Activated CD8-positive, alpha-beta memory T cell treated with anti-CD3 and anti-CD28 coated beads, Interleukin-2, amount 50 U/mL, for 24 hours (primary cell): ENCODE measurements around the gene SARS2.

Experiments
- DNase-seq: peaks from one replicate; pipeline ENCODE4 v3.0.0-alpha.2; 2020; ENCODE audit errors: extremely low read depth

The SARS2 gene

DNA sequence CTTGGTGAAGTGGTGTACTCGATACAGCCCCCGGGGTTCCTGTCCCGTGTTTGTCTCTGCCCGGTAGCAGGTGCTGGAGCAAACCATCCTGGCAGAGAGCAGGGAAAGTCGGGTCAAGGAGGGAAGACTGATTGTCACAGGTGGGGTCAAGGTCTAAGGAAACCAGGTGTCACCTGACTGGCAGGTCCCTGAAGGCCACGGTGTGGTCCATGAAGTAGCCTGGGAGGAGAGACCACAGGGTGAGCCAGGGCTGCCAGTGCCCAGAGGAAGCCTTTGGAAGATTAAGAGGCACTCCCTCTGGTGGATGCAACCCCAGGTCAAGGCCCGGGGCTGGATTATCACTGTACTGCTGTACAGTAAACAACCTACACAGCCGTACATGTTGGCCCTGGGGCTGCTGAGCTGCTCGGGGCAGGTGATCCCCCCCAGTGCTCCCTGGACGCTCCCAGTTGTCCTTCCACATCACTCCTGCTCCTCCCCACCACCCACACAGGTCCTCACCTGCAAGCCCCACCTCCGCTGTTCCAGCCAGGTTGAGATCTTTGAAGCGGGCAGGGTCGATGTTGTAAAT is 12.6 kb downstream of the SARS2 start:
- DNase-seq = no peak

DNA sequence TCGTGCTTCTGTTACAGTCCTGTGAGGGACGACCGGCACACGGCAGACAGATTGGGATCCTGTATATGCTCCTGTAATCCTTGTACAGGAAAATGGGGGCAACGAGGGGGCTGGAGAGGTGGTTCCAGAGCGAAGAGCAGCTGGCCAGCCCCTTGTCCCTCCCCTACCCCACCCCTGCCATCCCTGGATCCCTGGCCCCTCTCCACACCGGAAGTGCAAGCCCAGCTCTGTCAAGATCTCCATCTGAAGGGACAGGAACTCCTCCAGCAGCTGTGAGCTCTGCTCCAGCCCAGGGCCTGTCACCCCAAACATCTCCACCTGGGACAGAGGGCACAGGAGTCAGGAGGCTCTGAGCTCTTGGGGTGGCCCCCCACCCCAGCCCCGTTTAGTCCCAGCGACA is 13.0 kb downstream of the SARS2 start:
- no peak for DNase-seq

DNA sequence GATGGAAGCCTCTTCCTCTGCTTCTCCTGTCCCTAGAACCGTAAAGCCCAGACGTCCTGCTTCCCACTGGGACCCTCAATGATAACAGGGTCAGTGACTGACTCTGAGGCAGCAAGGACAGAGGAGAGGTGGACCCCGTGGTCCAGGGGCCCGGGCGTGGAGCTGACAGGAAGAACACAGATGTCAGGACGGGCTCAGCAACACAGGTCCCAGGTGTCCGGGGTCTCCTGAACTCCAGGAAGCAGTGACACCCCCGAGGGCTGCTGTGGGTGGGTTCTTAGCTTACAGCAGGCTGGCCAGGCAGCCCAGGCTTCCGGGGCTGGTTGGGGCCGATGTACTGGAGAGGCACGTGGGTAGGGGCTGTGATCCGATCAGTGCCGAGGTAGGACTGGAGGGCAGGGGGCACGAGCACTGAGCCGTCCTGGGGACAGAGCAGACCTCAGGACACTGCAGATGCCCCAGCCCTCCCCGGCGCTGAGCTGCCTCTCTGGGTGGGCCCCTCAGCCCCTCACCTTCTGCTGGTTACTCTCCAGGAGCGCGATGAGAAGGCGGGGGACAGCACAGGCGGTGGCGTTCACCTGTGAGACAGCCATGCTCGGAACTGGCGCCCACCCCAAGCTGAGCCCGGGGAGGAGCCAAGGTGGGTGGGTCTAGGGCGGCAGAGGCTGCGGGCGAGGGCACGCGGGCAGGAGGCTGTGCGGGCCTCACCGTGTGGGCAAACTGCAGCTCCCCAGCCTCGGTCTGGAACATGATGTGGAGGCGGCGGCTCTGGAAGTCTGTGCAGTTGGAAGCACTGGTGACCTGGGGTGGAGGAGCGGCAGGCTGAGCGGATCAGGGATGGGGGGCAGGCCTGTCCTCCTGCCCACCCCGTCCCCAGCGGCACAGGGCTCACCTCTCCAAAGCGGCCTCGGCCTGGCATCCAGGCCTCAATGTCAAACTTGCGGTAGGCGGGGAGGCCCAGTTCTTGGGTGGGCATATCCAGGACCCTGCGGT is 14.9 kb downstream of the SARS2 start:
- DNase-seq = no peak

DNA sequence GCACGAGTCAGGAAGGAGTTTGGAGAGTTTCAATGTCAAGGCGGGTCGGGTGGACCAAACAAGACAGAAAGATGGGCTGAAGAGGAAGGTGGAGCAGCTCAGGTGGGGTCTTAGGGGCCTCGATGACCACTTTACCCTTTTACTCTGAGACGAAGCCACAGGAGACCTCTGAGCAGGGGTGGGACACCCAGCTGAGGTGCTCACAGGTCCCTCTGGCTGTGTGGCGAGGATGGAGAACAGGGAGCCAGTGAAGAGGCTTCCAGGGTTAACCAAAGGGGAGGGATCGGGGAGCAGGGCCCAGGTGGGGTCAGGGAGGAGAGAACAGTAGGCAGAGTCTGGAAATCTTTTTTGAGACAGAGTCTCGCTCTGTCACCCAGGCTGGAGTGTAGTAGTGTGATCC is 16.6 kb downstream of the SARS2 start:
- DNase-seq = no peak

DNA sequence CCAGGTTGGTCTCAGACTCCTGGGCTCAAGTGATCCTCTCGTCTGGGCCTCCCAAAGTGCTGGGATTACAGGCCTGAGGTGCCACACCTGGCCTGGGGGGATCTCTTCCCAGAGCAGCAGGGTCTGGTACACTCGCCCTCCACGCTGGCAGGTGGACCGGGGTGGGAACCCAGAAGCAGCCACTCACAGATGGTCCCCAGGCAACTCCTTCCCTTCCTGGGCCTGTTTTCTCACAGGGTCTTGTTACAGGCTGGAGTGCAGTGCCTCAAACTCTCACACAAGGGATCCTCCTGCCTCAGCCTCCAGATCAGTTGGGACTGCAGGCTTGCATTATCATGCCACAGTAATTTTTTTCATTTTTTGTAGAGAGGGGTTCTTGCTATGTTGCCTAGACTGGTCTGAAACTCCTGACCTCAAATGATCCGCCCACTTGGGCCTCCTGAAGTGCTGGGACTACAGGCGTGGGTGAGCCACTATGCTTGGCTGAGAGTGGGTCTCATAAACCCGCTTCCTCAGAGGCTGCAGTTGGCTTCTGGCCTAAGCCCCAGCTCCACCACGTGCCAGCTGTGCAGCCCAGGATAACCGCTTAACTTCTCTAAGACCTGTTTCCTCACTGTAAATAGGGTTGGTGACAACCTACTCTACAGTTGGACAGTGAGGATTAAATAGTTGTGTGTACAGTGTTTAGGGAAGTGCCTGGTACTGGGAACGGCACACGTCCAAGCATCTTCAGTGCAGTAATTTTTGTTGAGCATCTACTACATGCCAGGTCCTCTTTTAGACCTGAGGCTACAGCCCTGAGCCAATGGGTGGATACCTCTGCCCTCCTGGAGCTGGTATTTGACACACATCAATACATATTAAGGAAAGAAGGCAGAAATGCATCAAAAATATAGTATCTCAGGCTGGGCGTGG is 17.7 kb downstream of the SARS2 start:
- no peak for DNase-seq

DNA sequence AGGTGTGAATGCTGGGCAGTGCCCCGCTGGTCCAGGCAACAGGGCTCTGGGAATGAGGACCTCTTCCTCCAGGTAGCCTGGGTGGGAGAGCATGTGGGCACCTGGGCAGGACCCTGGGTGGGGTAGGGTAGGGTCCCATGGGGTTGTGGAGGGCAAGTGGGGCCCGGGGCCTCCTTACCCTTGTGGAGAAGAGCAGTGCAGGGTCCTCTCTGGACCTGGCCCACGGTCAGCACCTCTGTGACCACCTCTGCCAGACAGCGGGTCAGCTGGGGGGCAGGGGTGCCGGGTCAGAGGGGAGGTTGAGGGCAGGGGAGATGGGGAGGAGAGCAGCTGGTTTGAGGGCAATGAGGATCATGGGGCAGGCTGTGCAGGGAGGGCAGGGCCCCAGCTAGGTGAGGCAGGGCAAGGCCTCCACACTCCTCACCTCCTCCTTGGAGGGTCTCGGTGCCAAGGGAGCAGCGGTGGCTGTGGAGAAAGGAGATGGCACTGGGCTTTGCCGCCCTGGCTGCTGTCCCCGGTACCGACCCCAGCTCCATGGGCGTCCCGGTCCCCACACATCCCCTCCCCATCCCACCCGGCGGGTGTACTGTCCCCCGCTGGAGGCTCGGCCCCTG is 19.1 kb downstream of the SARS2 start:
- DNase-seq = no peak

DNA sequence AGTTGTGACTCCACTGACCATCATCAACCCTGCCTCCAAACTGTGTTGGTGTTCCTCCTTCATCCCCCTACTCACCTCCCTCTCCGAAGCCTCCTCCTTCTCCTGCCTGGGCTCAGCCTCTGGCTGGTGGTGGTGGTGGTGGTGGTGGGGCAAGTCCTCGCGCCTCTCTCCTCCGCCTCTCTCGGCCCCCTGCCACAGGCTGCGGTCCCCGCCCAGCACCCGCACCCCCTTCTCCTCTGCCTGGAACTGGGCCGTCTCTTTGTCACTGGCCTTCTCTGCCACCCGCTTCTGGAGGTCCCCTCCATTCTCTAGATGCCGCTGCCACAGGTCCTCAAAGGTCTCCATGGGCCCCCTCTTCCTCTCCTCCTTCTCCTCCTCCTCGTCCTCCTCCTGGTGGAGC is 20.1 kb downstream of the SARS2 start:
- DNase-seq = no peak

DNA sequence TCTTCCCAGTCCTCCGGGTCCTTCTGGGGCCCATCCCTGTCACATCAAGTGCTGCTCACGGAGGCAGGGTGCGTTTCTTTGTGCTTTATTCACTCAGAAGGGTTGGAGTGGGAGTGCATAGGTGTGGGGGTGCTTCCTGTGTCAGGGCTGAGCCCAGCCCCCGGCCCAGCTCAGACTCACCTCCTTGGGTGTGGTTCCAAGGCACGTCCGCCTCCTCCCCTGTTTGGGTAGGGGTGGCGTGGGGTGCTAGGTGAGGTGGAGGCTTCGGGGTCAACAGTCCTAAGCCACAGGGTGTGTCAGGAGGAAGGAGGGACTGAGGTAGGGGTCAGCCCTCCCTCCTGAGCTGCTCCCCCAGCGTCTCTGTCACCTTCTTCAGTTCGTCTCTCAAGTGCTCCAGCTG is 21.7 kb downstream of the SARS2 start:
- no peak for DNase-seq

DNA sequence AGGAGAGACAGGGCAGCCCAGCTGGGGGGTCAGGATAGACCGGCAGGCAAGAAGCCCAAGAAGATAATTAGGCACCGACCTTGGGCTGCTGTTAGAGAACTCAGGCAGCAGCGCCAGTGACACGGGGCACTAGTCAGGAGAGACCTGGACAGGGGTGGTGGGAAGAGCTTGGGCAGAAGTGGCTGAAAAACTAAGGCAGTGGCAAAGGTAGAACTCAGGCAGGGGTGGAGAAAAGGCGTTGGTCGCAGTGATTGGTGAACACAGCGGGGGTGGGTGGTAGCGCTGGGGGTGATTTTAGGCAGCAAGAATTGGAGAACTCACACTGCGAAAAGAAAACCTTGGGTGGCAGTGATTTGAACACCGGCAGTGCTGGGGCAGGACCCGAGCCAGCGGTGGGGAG is 22.9 kb downstream of the SARS2 start:
- no peak for DNase-seq

DNA sequence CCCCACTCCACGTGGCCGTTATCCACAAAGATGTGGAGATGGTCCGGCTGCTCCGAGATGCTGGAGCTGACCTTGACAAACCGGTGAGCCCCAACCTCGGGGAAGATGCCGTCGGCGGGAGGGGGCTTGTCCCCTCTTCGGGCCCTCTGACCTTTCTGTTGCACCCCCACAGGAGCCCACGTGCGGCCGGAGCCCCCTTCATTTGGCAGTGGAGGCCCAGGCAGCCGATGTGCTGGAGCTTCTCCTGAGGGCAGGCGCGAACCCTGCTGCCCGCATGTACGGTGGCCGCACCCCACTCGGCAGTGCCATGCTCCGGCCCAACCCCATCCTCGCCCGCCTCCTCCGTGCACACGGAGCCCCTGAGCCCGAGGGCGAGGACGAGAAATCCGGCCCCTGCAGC is 23.3 kb downstream of the SARS2 start:
- no peak for DNase-seq

DNA sequence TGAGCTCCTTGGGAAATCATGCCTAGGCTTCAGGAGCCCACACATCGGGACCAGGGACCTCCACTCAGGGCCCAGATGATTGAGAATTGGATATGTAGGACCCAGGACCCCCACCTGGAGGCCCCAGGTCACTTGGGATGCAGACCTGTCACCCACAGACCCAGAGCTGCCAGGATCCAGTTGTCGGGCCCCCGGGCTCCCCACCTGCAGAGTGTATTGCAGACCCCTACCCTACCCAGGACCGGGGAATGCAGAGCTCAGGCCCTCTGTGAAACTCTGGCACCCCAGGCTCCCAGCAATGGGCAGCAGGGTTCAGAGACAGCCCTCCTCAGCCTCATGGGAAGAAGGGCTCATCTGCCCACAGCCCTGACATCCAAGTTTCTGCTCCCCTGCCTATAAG is 24.9 kb downstream of the SARS2 start:
- no peak for DNase-seq

DNA sequence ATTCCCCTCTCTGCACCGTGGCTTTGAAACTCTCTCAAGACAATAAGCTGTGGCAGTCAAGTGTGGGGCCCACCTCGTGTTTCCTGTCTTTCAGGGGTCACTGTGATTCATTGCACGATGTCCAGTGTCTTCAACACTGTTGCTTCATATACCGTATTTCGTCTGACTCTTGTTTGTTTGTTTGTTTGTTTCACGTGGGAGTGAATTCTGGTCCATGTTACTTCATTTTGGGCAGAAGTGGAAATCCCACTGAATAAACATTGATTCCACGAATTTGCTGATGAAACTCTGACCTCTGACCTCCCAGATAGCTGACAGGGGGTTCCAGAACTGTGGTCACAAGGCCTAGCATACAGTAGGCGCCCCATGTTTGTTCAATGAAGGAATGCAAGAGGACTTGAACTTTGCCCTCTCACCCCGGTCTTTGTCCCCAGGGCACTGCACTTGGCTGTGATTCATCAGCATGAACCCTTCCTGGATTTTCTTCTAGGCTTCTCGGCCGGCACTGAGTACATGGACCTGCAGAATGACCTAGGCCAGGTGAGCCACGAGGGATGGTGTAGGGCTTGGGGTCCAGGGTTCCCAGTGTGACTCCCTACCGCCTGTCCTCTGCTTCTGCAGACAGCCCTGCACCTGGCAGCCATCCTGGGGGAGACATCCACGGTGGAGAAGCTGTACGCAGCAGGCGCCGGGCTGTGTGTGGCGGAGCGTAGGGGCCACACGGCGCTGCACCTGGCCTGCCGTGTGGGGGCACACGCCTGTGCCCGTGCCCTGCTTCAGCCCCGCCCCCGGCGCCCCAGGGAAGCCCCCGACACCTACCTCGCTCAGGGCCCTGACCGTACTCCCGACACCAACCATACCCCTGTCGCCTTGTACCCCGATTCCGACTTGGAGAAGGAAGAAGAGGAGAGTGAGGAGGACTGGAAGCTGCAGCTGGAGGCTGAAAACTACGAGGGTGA is 25.7 kb downstream of the SARS2 start:
- DNase-seq = no peak

DNA sequence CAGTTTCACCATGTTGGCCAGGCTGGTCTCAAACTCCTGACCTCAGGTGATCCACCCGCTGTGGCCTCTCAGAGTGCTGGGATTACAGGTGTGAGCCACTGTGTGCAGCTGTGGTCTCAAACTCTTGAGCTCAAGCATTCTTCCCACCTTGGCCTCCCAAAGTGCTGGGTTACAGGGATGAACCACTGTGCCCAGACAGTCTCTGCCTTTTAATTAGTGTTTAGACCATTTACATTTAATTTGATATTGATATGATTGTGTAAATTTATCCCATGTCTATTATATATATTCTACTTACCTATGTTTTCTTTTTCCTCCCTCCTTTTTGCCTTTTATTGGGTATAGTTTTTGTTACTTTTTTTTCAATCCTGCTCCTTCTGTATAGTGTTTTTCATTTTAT is 28.9 kb downstream of the SARS2 start:
- no peak for DNase-seq

DNA sequence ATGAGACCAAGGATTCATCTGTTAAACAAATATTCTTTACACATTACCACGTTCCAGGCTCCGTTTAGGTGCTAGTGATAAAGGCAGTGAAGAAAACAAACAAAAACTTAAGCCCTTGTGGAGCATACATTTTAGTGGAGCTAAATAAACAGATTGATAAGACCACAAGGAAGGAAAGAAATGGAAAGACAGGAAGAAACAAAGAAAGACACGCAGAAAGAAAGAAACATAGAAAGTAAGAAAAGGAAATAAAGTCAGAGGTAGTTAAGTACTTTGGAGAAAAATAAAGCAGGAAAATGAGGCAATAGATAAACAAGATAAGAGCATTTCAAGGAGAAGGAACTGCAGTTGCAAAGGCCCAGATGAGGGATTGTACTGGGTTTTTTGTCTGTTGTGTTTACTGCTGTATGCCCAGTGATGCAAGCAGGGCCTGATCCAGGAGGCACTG is 29.8 kb downstream of the SARS2 start:
- DNase-seq = no peak

DNA sequence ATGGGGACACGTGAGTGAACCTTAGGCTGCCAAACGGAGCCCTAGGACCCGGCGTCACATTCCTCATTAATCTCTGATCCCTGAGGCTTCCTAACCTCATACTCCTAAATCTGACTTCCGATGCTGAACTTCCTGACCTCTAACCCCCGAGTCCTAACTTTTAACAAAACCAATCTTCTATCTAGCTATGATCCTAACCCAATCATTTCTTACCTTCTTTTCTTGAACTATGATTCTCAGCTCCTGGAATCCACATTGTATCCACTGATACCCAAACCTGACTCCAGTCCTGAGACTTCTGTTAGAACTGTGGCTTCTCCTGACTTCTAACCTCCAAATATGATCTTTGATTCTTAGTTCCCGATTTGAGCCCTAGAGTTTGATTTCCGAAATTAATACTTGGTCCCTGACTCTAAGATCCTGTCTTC is 30.3 kb downstream of the SARS2 start:
- no peak for DNase-seq

DNA sequence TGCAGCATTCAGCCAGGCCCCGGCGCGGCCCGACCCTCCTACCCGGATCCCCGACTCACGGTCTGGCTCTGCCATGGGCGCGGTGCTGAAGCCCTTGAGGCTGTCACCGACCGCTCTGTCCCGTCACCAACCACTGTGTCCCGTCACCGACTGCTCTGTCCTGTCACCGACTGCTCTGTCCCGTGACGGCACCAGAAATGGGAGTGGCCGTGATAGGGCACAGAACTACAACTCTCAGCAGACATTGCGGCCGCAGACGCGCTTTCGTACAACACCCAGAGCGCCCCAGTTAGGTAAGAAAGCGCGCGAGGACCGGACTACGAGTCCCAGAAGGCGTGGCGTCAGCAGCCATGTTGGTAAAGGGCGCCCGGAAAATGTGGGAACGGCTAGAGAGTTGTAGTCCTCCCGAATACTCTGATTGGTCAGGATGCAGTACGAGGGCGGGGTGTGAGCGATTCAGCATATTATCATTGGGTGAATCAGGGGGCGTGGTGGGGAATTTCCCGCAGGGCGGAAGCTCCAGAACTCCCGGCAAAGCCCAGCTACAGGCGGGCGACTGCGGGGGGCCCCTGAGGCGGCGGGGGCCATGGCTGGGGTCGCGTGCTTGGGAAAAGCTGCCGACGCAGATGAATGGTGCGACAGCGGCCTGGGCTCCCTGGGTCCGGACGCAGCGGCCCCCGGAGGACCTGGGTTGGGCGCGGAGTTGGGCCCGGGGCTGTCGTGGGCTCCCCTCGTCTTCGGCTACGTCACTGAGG is 30.9 kb downstream of the SARS2 start, which contains the start of the genes NFKBIB and SIRT2:
Gene NFKBIB (plus strand): TSS at position 523 of the 755 bp plus-strand sequence. CDS start 64 bp downstream, at position 587.
Gene SIRT2 (minus strand): TSS at position 172 of the 755 bp plus-strand sequence. CDS start 97 bp downstream, at position 75.
- DNase-seq = peak; percentile 99

DNA sequence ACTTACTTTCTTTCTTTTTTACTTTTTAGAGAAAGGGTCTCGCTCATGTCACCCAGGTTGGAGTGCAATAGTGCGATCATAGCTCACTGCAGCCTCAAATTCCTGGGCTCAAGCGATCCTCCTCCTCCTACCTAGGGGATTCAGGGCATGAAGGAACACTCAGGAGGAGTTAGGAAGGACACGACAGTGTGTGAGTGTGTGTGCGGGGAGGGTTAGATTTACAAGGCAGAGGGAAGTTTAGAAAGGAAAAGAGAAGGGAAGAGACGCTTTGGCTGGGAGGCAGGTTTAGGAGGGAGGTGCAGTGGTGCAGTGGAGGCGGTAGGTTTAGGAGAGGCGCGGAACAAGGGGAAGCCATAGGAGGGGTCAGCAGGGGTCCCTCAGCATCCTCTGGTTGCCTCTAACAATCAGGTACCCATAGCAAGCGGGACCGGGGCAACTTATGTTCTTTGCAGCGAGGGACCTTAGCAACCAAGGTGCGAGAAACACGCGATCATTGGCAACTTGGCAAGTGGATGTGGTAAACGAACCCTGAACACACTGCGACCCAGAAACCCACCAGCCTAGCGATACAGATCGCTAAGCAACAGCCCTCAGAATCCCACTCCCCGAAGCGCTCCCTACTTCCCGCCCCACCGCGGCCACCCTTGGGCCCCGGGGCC is 31.6 kb downstream of the SARS2 start:
- DNase-seq = no peak

DNA sequence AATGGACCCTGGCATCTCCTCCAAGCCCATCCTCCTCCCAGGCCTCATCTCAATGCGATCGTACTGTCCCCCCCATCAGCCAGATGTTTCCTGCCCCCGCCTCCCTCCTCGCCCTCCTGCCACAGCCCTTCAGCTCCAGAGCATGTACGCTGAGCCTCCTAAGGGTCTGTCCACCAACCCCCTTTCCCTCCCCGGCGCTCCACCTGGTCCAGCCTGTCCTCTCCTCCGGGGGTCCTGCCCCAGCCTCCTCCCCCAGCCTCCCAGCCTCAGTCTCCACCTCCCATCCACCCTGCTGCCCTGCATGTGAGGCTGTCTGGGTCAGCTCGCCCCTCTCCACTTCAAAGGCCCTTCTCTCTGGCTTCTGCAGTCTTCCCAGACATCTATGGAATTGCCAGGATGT is 35.6 kb downstream of the SARS2 start:
- no peak for DNase-seq

DNA sequence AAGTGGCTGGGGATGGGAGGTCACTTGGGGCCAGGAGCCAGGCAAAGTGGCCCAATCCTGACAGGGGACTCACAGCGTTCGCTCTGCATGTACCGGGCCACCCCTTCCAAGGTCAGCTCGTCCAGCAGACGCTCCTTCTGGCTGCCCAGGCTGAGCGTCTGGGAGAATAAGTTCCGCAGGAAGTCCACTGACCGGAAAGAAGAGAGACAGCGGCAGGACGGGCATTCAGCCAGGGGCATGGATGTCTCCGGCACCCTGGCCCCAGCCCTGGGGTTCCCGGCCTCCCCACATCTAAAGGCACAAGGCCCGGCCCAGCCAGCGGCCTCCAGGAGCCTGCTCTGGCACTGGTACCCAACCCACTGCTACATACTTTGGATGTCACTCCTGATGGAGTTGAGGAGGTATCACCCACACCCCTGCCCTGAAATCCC is 37.2 kb downstream of the SARS2 start:
- no peak for DNase-seq
